ENCODE results near the gene HDAC9.
"Not testable (repeated sequence)": the region's sequence is repeated elsewhere in the genome, so short reads cannot be mapped to it uniquely, and the experiment has no call there.

HDAC9 gene

GRCh38 chr7:18736012-18736411 lies 240.5 kb downstream of the HDAC9 start:
- not testable (repeated sequence) for H3K36me3 Mint-ChIP-seq (ENCODE audit: low read depth); ATAC-seq; H3K4me1 Mint-ChIP-seq; H3K4me3 Mint-ChIP-seq; H3K9me3 Mint-ChIP-seq; DNase-seq; H3K27ac Mint-ChIP-seq; H3K27me3 Mint-ChIP-seq

- H3K27me3 Mint-ChIP-seq, result no peaks in the 10 kb centered on the region
- no peak overlapping the region for H3K4me3 Mint-ChIP-seq
- H3K36me3 Mint-ChIP-seq (ENCODE audit: low read depth), result no peaks in the 10 kb centered on the region
- no peak overlapping the region for H3K27ac Mint-ChIP-seq
- peaks cover 3% of the 10 kb centered on the region for H3K9me3 Mint-ChIP-seq
- DNase-seq (no peak), ATAC-seq (peak; percentile 43)
- H3K4me1 Mint-ChIP-seq, result peaks cover 2% of the 10 kb centered on the region
Measured at GRCh38 chr7:18740579-18740988, 245.0 kb downstream of the HDAC9 start.

- Mint-ChIP-seq H3K27me3 (no peaks in the 10 kb centered on the region), H3K4me3 (no peak overlapping the region), H3K27ac (no peak overlapping the region), H3K4me1 (no peaks in the 10 kb centered on the region), H3K9me3 (no peaks in the 10 kb centered on the region), H3K36me3 (ENCODE audit: low read depth) (no peaks in the 10 kb centered on the region)
- ATAC-seq (no peak), DNase-seq (no peak)
Measured at GRCh38 chr7:18753972-18754610, 258.5 kb downstream of the HDAC9 start.

GRCh38 chr7:18754766-18755165 lies 259.2 kb downstream of the HDAC9 start:
- Mint-ChIP-seq H3K36me3 (ENCODE audit: low read depth) (no peaks in the 10 kb centered on the region), H3K4me1 (no peaks in the 10 kb centered on the region), H3K27ac (no peak overlapping the region), H3K27me3 (no peaks in the 10 kb centered on the region), H3K9me3 (no peaks in the 10 kb centered on the region), H3K4me3 (no peak overlapping the region)
- ATAC-seq, result no peak
- DNase-seq, result no peak

GRCh38 chr7:18755793-18756192 lies 260.2 kb downstream of the HDAC9 start:
- no peaks in the 10 kb centered on the region for H3K4me1 Mint-ChIP-seq
- no peak overlapping the region for H3K4me3 Mint-ChIP-seq
- H3K36me3 Mint-ChIP-seq (ENCODE audit: low read depth), result no peaks in the 10 kb centered on the region
- ATAC-seq (no peak), DNase-seq (no peak)
- no peaks in the 10 kb centered on the region for H3K27me3 Mint-ChIP-seq
- no peaks in the 10 kb centered on the region for H3K9me3 Mint-ChIP-seq
- H3K27ac Mint-ChIP-seq, result no peak overlapping the region

- no peaks in the 10 kb centered on the region for H3K9me3 Mint-ChIP-seq
- H3K4me3 Mint-ChIP-seq, result no peak overlapping the region
- H3K4me1 Mint-ChIP-seq, result no peaks in the 10 kb centered on the region
- H3K36me3 Mint-ChIP-seq (ENCODE audit: low read depth), result no peaks in the 10 kb centered on the region
- ATAC-seq (no peak), DNase-seq (no peak)
- H3K27me3 Mint-ChIP-seq, result no peaks in the 10 kb centered on the region
- no peak overlapping the region for H3K27ac Mint-ChIP-seq
Measured at GRCh38 chr7:18756378-18757050, 261.0 kb downstream of the HDAC9 start.

- no peak overlapping the region for H3K27ac Mint-ChIP-seq
- H3K4me1 Mint-ChIP-seq, result no peaks in the 10 kb centered on the region
- no peaks in the 10 kb centered on the region for H3K36me3 Mint-ChIP-seq (ENCODE audit: low read depth)
- no peaks in the 10 kb centered on the region for H3K9me3 Mint-ChIP-seq
- ATAC-seq (no peak), DNase-seq (no peak)
- no peaks in the 10 kb centered on the region for H3K27me3 Mint-ChIP-seq
- H3K4me3 Mint-ChIP-seq, result no peak overlapping the region
Measured at GRCh38 chr7:18760046-18760445, 264.5 kb downstream of the HDAC9 start.

GRCh38 chr7:18760631-18761445 lies 265.3 kb downstream of the HDAC9 start:
- no peak overlapping the region for H3K27ac Mint-ChIP-seq
- H3K36me3 Mint-ChIP-seq (ENCODE audit: low read depth), result no peaks in the 10 kb centered on the region
- ATAC-seq, result no peak

GRCh38 chr7:18762189-18762588 lies 266.6 kb downstream of the HDAC9 start:
- Mint-ChIP-seq H3K4me1 (no peaks in the 10 kb centered on the region), H3K27me3 (no peaks in the 10 kb centered on the region), H3K27ac (no peak overlapping the region), H3K36me3 (ENCODE audit: low read depth) (no peaks in the 10 kb centered on the region), H3K9me3 (no peaks in the 10 kb centered on the region), H3K4me3 (no peak overlapping the region)
- ATAC-seq (no peak), DNase-seq (no peak)

More at GRCh38 chr7:18760631-18761445, 265.3 kb downstream of the HDAC9 start:
- H3K4me3 Mint-ChIP-seq, result no peak overlapping the region
- DNase-seq, result no peak
- no peaks in the 10 kb centered on the region for H3K27me3 Mint-ChIP-seq
- H3K4me1 Mint-ChIP-seq, result no peaks in the 10 kb centered on the region
- no peaks in the 10 kb centered on the region for H3K9me3 Mint-ChIP-seq

- Mint-ChIP-seq H3K27ac (no peak overlapping the region), H3K27me3 (no peaks in the 10 kb centered on the region), H3K4me1 (no peaks in the 10 kb centered on the region), H3K4me3 (no peak overlapping the region), H3K9me3 (no peaks in the 10 kb centered on the region), H3K36me3 (ENCODE audit: low read depth) (no peaks in the 10 kb centered on the region)
- ATAC-seq, result no peak
- no peak for DNase-seq
Measured at GRCh38 chr7:18768256-18768655, 272.7 kb downstream of the HDAC9 start.

- H3K36me3 Mint-ChIP-seq (ENCODE audit: low read depth), result no peaks in the 10 kb centered on the region
- no peaks in the 10 kb centered on the region for H3K9me3 Mint-ChIP-seq
- no peaks in the 10 kb centered on the region for H3K27me3 Mint-ChIP-seq
- no peak overlapping the region for H3K27ac Mint-ChIP-seq
- no peaks in the 10 kb centered on the region for H3K4me1 Mint-ChIP-seq
- ATAC-seq, result no peak
- no peak for DNase-seq
- no peak overlapping the region for H3K4me3 Mint-ChIP-seq
Measured at GRCh38 chr7:18770154-18770811, 274.7 kb downstream of the HDAC9 start.

- no peaks in the 10 kb centered on the region for H3K4me1 Mint-ChIP-seq
- DNase-seq (no peak), ATAC-seq (no peak)
- H3K9me3 Mint-ChIP-seq, result no peaks in the 10 kb centered on the region
- H3K4me3 Mint-ChIP-seq, result no peak overlapping the region
- H3K27ac Mint-ChIP-seq, result no peak overlapping the region
- H3K27me3 Mint-ChIP-seq, result no peaks in the 10 kb centered on the region
- no peaks in the 10 kb centered on the region for H3K36me3 Mint-ChIP-seq (ENCODE audit: low read depth)
Measured at GRCh38 chr7:18770822-18771221, 275.3 kb downstream of the HDAC9 start.

GRCh38 chr7:18771834-18772566 lies 276.5 kb downstream of the HDAC9 start:
- DNase-seq (no peak), ATAC-seq (no peak)
- Mint-ChIP-seq H3K27ac (no peak overlapping the region), H3K4me3 (no peak overlapping the region), H3K4me1 (no peaks in the 10 kb centered on the region), H3K9me3 (no peaks in the 10 kb centered on the region), H3K36me3 (ENCODE audit: low read depth) (no peaks in the 10 kb centered on the region), H3K27me3 (no peaks in the 10 kb centered on the region)

- H3K9me3 Mint-ChIP-seq, result no peaks in the 10 kb centered on the region
- no peaks in the 10 kb centered on the region for H3K36me3 Mint-ChIP-seq (ENCODE audit: low read depth)
- H3K4me1 Mint-ChIP-seq, result no peaks in the 10 kb centered on the region
- ATAC-seq, result no peak
- no peak overlapping the region for H3K4me3 Mint-ChIP-seq
- DNase-seq, result no peak
- no peak overlapping the region for H3K27ac Mint-ChIP-seq
- H3K27me3 Mint-ChIP-seq, result no peaks in the 10 kb centered on the region
Measured at GRCh38 chr7:18772567-18772965, 277.0 kb downstream of the HDAC9 start.

Measured in activated naive CD8-positive, alpha-beta T cell treated with anti-CD3 and anti-CD28 coated beads, Interleukin-2, amount 50 U/mL, for 24 hours (primary cell).